CD4-positive, alpha-beta T cell (primary cell): Measurements from ENCODE around the gene HIPK2. TPM values are rescaled to one million over a fixed set of nuclear protein-coding genes. Genes with fewer than 3 reads are reported as not detected.
A peak's percentile ranks its signal among the peaks of the same experiment; 100 is the strongest.

Experiments
- ATAC-seq: fragments of 200-7000 bp; cut with Tn5 transposase; one replicate; pipeline ENCODE4 v1.10.0; 2022; ENCODE audit warnings: mild to moderate bottlenecking; ENCODE audit not compliant: poor library complexity
- CTCF ChIA-PET: fragments of 350-600 bp; sonication (Branson Sonifier 250); formaldehyde crosslinking; loops from one replicate; lab custom pipeline; 2021; ENCODE audit warnings: antibody characterized with exemption, inconsistent platforms; lab: Charles Lee
- POLR2A ChIA-PET: fragments of 350-600 bp; sonication (Branson Sonifier 250); formaldehyde crosslinking; loops from one replicate; lab custom pipeline; 2021; ENCODE audit warnings: antibody characterized with exemption, inconsistent platforms; lab: Charles Lee
- DNase-seq, 14 experiments: peaks; one replicate each; pipeline ENCODE4 v3.0.0-alpha.2; 2013 to 2020; ENCODE audit warnings: mixed read lengths in 2 of 14
- H3K27ac ChIP-seq, 2 donors: one replicate each; pipeline versions ENCODE4 v1.5.1 to v1.7.0; 2013; ENCODE audit warnings: low read length in 2 of 2, low read depth in 1 of 2, mild to moderate bottlenecking in 1 of 2
- H3K27me3 ChIP-seq, 2 experiments: 1 replicate in 1 of 2; 2 replicates in 1 of 2; pipeline versions ENCODE4 v1.6.1 to v1.7.0; 2013; ENCODE audit warnings: low read length in 2 of 2, control low read depth in 1 of 2, mild to moderate bottlenecking in 1 of 2, moderate library complexity in 1 of 2; ENCODE audit not compliant: insufficient read depth in 2 of 2, control insufficient read depth in 1 of 2
- H3K36me3 ChIP-seq: one replicate; pipeline ENCODE4 v1.6.1; 2013; ENCODE audit warnings: low read length, control low read depth; ENCODE audit not compliant: insufficient read depth
- H3K4me1 ChIP-seq: one replicate; pipeline ENCODE4 v1.6.1; 2013; ENCODE audit warnings: low read length, control low read depth; ENCODE audit not compliant: insufficient read depth
- H3K4me3 ChIP-seq: one replicate; pipeline ENCODE4 v1.5.1; 2013; ENCODE audit warnings: mild to moderate bottlenecking, low read length, moderate library complexity
- H3K9me3 ChIP-seq, 2 experiments: 1 replicate in 1 of 2; 2 replicates in 1 of 2; pipeline versions ENCODE4 v1.6.1 to v1.7.0; 2013; ENCODE audit warnings: low read length in 2 of 2, mild to moderate bottlenecking in 2 of 2, control low read depth in 1 of 2, moderate library complexity in 1 of 2; ENCODE audit not compliant: control insufficient read depth in 1 of 2, insufficient read depth in 1 of 2
- H3K27ac Mint-ChIP-seq: one replicate; pipeline ENCODE4 v1.8.0; 2020; ENCODE audit warnings: mixed read lengths
- H3K27me3 Mint-ChIP-seq: one replicate; pipeline ENCODE4 v1.8.0; 2021; ENCODE audit warnings: mixed read lengths
- H3K36me3 Mint-ChIP-seq: one replicate; pipeline ENCODE4 v1.8.0; 2021; ENCODE audit warnings: low read depth, mixed read lengths
- H3K4me1 Mint-ChIP-seq: one replicate; pipeline ENCODE4 v1.8.0; 2021; ENCODE audit warnings: low read depth, mixed read lengths
- H3K4me3 Mint-ChIP-seq: one replicate; pipeline ENCODE4 v1.8.0; 2020; ENCODE audit warnings: mild to moderate bottlenecking, mixed read lengths
- H3K9me3 Mint-ChIP-seq: one replicate; pipeline ENCODE4 v1.8.0; 2020; ENCODE audit warnings: mixed read lengths
- CTCF ChIP-seq: fragments of 200-600 bp; IDR thresholded peaks from one replicate; pipeline ENCODE4 v1.8.0; 2022; ENCODE audit warnings: antibody characterized with exemption, mild to moderate bottlenecking
- intact Hi-C, 2 experiments: fragments of 100-400 bp; cut with DNase I in 1 of 2; cut with micrococcal nuclease in 1 of 2; formaldehyde crosslinking; loops; one replicate each; pipeline versions ENCODE4 v1.15.1 to v1.9.0; 2023 to 2025; cut with DNase I, micrococcal nuclease
- total RNA-seq, 174 experiments: library from RNA in 2 of 174; stranded (reverse) in 2 of 174; gene quantifications; one replicate each; pipeline ENCODE4 v1.2.3 and lab custom pipeline; 2021 to 2026

The HIPK2 gene
- total RNA-seq, 2 experiments from 2014 or later: 36.5 to 37.0 TPM

GRCh38 chr7:139718859-139719258, 58.9 kb downstream of the HIPK2 start:
- H3K27ac ChIP-seq: no peak overlapping the region
- no peak overlapping the region for H3K4me3 Mint-ChIP-seq

GRCh38 chr7:139718141-139718540, 59.7 kb downstream of the HIPK2 start:
- Histone ChIP-seq H3K27ac (no peak overlapping the region), H3K27me3 (no peaks in the 10 kb centered on the region), H3K9me3 (no peaks in the 10 kb centered on the region), H3K4me3 (no peak overlapping the region), H3K36me3 (peaks cover 32% of the 10 kb centered on the region), H3K4me1 (peaks cover 6% of the 10 kb centered on the region)
- Mint-ChIP-seq H3K4me1 (peaks cover 4% of the 10 kb centered on the region), H3K27me3 (no peaks in the 10 kb centered on the region), H3K36me3 (peaks cover 41% of the 10 kb centered on the region), H3K9me3 (no peaks in the 10 kb centered on the region), H3K4me3 (no peak overlapping the region), H3K27ac (no peak overlapping the region)
- ATAC-seq (no peak), DNase-seq (no peak)
- ChIA-PET POLR2A (no interaction called here), CTCF (no interaction called here)
- intact Hi-C loops: loop anchor here in 1 of 2 experiments (5.0 kb wide), 1 partner anchor 284 kb away; no protein-coding TSS in a partner anchor
- TF ChIP-seq CTCF: no peak

More at GRCh38 chr7:139718859-139719258, 58.9 kb downstream of the HIPK2 start:
- no peak for ATAC-seq
- H3K36me3 ChIP-seq: peaks cover 27% of the 10 kb centered on the region
- CTCF ChIA-PET: no interaction called here
- no peaks in the 10 kb centered on the region for H3K9me3 ChIP-seq
- H3K27ac Mint-ChIP-seq: no peak overlapping the region
- H3K4me1 ChIP-seq: peaks cover 6% of the 10 kb centered on the region
- peaks cover 4% of the 10 kb centered on the region for H3K4me1 Mint-ChIP-seq
- H3K27me3 ChIP-seq: no peaks in the 10 kb centered on the region
- H3K27me3 Mint-ChIP-seq: no peaks in the 10 kb centered on the region
- H3K9me3 Mint-ChIP-seq: no peaks in the 10 kb centered on the region
- peak in 2 of 14 experiments; percentile 41 to 48 for DNase-seq
- POLR2A ChIA-PET: no interaction called here
- no peak for TF ChIP-seq CTCF
- H3K4me3 ChIP-seq: no peak overlapping the region
- H3K36me3 Mint-ChIP-seq: peaks cover 36% of the 10 kb centered on the region
- intact Hi-C loops: loop anchor here in 1 of 2 experiments (5.0 kb wide), 1 partner anchor 283 kb away; no protein-coding TSS in a partner anchor

GRCh38 chr7:139716156-139716942, 61.4 kb downstream of the HIPK2 start:
- intact Hi-C loops: loop anchor here in 1 of 2 experiments (5.0 kb wide), 1 partner anchor 286 kb away; no protein-coding TSS in a partner anchor
- no peak overlapping the region for H3K27ac Mint-ChIP-seq
- no peak for DNase-seq
- H3K4me3 Mint-ChIP-seq: no peak overlapping the region
- no peaks in the 10 kb centered on the region for H3K27me3 Mint-ChIP-seq
- CTCF ChIA-PET: no interaction called here
- Histone ChIP-seq H3K9me3 (no peaks in the 10 kb centered on the region), H3K27me3 (no peaks in the 10 kb centered on the region), H3K4me1 (peaks cover 6% of the 10 kb centered on the region), H3K36me3 (peaks cover 32% of the 10 kb centered on the region), H3K27ac (no peak overlapping the region), H3K4me3 (no peak overlapping the region)
- H3K36me3 Mint-ChIP-seq: peaks cover 55% of the 10 kb centered on the region
- TF ChIP-seq CTCF: no peak
- peaks cover 4% of the 10 kb centered on the region for H3K4me1 Mint-ChIP-seq
- no peak for ATAC-seq
- POLR2A ChIA-PET: no interaction called here
- no peaks in the 10 kb centered on the region for H3K9me3 Mint-ChIP-seq
